Keratinocyte (primary cell): ENCODE results near the gene MARCHF6. TPM values are rescaled to one million over a fixed set of nuclear protein-coding genes. Genes with fewer than 3 reads are reported as not detected.

Experiments used
- DNase-seq: peaks from one replicate; pipeline ENCODE4 v3.0.0-alpha.2; 2011; ENCODE audit warnings: low read depth, missing footprints, low spot score
- FAIRE-seq: peaks from 2 replicates; lab custom pipeline; 2011; peaks lifted over from hg19 to GRCh38; lab: Jason Lieb, UNC
- H2AFZ ChIP-seq: 2 replicates; pipeline ENCODE4 v1.6.0; 2012; ENCODE audit warnings: low read length, control low read depth, inconsistent platforms; ENCODE audit not compliant: control insufficient read depth
- H3K27ac ChIP-seq: 2 replicates; pipeline ENCODE4 v1.5.1; 2011; ENCODE audit warnings: low read length; ENCODE audit not compliant: control insufficient read depth, insufficient read depth
- H3K27me3 ChIP-seq: 3 replicates; pipeline ENCODE4 v1.6.0; 2011; ENCODE audit warnings: low read length; ENCODE audit not compliant: control insufficient read depth, insufficient read depth; ENCODE audit errors: extremely low read depth
- H3K36me3 ChIP-seq, 2 experiments: 2 replicates in 1 of 2; 3 replicates in 1 of 2; pipeline ENCODE4 v1.5.1; 2011; ENCODE audit warnings: low read length in 2 of 2, mild to moderate bottlenecking in 1 of 2; ENCODE audit not compliant: control insufficient read depth in 2 of 2, insufficient read depth in 2 of 2; ENCODE audit errors: extremely low read depth in 1 of 2
- H3K4me1 ChIP-seq: 3 replicates; pipeline ENCODE4 v1.5.1; 2011; ENCODE audit warnings: low read length; ENCODE audit not compliant: control insufficient read depth, insufficient read depth; ENCODE audit errors: extremely low read depth
- H3K4me2 ChIP-seq: 3 replicates; pipeline ENCODE4 v1.6.0; 2011; ENCODE audit warnings: low read depth, low read length; ENCODE audit not compliant: control insufficient read depth, insufficient read depth; ENCODE audit errors: extremely low read depth
- H3K4me3 ChIP-seq, 3 experiments: fragments of 200-600 bp in 1 of 3; sonication (generic) in 1 of 3; 2 replicates in 2 of 3; 3 replicates in 1 of 3; pipeline ENCODE4 v1.5.1; 2011 to 2016; ENCODE audit warnings: low read length in 3 of 3, mild to moderate bottlenecking in 3 of 3, control low read depth in 2 of 3, inconsistent platforms in 1 of 3, low read depth in 1 of 3, mixed read lengths in 1 of 3, mixed run types in 1 of 3, moderate library complexity in 1 of 3; ENCODE audit not compliant: control insufficient read depth in 2 of 3, insufficient read depth in 2 of 3; ENCODE audit errors: extremely low read depth in 1 of 3
- H3K79me2 ChIP-seq: 2 replicates; pipeline ENCODE4 v1.6.0; 2012; ENCODE audit warnings: low read length; ENCODE audit not compliant: control insufficient read depth, insufficient read depth
- H3K9ac ChIP-seq: 3 replicates; pipeline ENCODE4 v1.6.0; 2011; ENCODE audit warnings: low read length; ENCODE audit not compliant: control insufficient read depth, insufficient read depth; ENCODE audit errors: extremely low read depth
- H3K9me1 ChIP-seq: 3 replicates; pipeline ENCODE4 v1.6.0; 2011; ENCODE audit warnings: low read length; ENCODE audit not compliant: control insufficient read depth, insufficient read depth; ENCODE audit errors: extremely low read depth
- H3K9me3 ChIP-seq: 2 replicates; pipeline ENCODE4 v1.5.1; 2012; ENCODE audit warnings: low read depth, low read length; ENCODE audit not compliant: control insufficient read depth
- H4K20me1 ChIP-seq: 3 replicates; pipeline ENCODE4 v1.6.0; 2011; ENCODE audit warnings: low read length; ENCODE audit not compliant: control insufficient read depth, insufficient read depth; ENCODE audit errors: extremely low read depth
- CTCF ChIP-seq, 3 experiments: IDR thresholded peaks in 1 of 3; conservative IDR thresholded peaks in 1 of 3; optimal IDR thresholded peaks in 1 of 3; 2 replicates in 2 of 3; 3 replicates in 1 of 3; pipeline versions ENCODE3 to v1.5.1; 2011; ENCODE audit warnings: low read length in 3 of 3, mild to moderate bottlenecking in 3 of 3, moderate library complexity in 2 of 3, control low read depth in 1 of 3, inconsistent platforms in 1 of 3; ENCODE audit not compliant: insufficient read depth in 2 of 3; ENCODE audit errors: extremely low read depth in 1 of 3
- EZH2 ChIP-seq: IDR thresholded peaks from one replicate; pipeline ENCODE4 v1.6.1; 2012; ENCODE audit warnings: inconsistent platforms, mild to moderate bottlenecking, low read length, moderate library complexity
- dilution Hi-C: fragments of 300-500 bp; cut with MboI; formaldehyde crosslinking; loops from one replicate; pipeline ENCODE4 v1.7.0; 2020; ENCODE audit warnings: low sequenced_read_pairs; ENCODE audit not compliant: extremely low pct_ligation_motif_present
- polyA plus RNA-seq, 5 experiments: library from polyadenylated mRNA; depleted of rRNA in 3 of 5; stranded (reverse) in 3 of 5; stranded (forward) in 1 of 5; unstranded in 1 of 5; fragments of >200 nt; gene quantifications; 1 replicate in 1 of 5; 2 replicates in 3 of 5; 3 replicates in 1 of 5; pipeline versions ENCODE4 v1.2.1 to v1.2.3, GENCODE V29; 2011 to 2012; ENCODE audit warnings: missing spikeins in 2 of 5, low read depth in 1 of 5, low replicate concordance in 1 of 5

The MARCHF6 gene
- polyA plus RNA-seq, 1 donor (not counting 4 experiments of a cell fraction or from before 2014, with no cell fraction given): 196 TPM

DNA sequence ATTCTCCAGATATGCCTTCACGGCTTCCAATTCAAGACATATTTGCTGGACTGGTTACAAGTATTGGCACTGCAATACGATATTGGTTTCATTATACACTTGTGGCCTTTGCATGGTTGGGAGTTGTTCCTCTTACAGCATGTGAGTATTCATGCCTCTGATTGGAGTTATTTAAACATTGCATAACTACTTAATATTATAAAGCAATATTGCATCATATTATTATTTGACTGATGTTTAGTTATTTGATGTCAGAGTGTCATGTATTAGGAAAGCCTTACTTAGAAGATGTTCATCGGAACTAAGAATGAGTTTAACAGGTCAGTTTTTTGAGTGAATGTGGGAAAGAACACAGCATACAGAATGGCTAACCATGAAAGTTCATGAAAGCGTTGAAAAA, 28.3 kb downstream of the MARCHF6 start:
- no peaks in the 10 kb centered on the region for H3K9me1 ChIP-seq
- dilution Hi-C loops: no loop called here
- no peaks in the 10 kb centered on the region for H3K9me3 ChIP-seq
- H3K79me2 ChIP-seq: peaks cover 26% of the 10 kb centered on the region
- no peak for TF ChIP-seq EZH2
- H3K4me3 ChIP-seq: no peak overlapping the region
- H3K27ac ChIP-seq: no peak overlapping the region
- no peak for DNase-seq
- H4K20me1 ChIP-seq: no peaks in the 10 kb centered on the region
- no peak for FAIRE-seq
- H3K36me3 ChIP-seq: peaks cover 6 to 7% of the 10 kb centered on the region in 2 experiments
- H3K4me1 ChIP-seq: no peaks in the 10 kb centered on the region
- H3K4me2 ChIP-seq: no peak overlapping the region
- H3K27me3 ChIP-seq: no peaks in the 10 kb centered on the region
- H3K9ac ChIP-seq: no peak overlapping the region
- H2AFZ ChIP-seq: no peak overlapping the region

DNA sequence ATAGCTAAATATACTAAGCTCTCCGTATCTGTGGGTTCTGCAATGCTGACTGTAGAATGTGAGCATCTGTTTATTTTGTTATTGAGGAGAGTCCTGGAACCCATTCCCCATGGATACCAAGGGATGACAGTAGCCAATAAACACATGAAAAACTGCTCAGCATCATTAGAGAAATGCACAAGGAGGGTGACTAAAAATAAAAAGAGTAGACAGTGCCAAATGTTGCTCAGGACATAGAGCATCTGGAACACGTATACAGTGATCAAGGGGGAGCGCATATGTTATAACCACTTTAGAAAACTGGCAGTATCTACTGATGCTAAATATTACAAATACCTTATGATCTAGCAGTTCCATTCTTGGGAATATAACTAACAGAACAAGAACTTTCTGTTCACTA, 31.0 kb downstream of the MARCHF6 start:
- H3K27me3 ChIP-seq: no peaks in the 10 kb centered on the region
- no peak overlapping the region for H3K9ac ChIP-seq
- FAIRE-seq (no peak), DNase-seq (no peak)
- H3K9me1 ChIP-seq: no peaks in the 10 kb centered on the region
- H3K4me3 ChIP-seq: no peak overlapping the region
- H3K36me3 ChIP-seq: peaks cover 6 to 7% of the 10 kb centered on the region in 2 experiments
- dilution Hi-C loops: no loop called here
- TF ChIP-seq EZH2 (no peak), CTCF (optimal IDR thresholded peaks at IDR 0.05 in 1 of 3, IDR thresholded peaks at IDR 0.05 in 1 of 3, conservative IDR thresholded peaks at IDR 0.05 in 1 of 3; ENCODE audit: extremely low read depth in 1 of 3, insufficient read depth in 2 of 3, low read length in 3 of 3) (no peak)
- no peaks in the 10 kb centered on the region for H3K9me3 ChIP-seq
- H3K4me2 ChIP-seq: no peak overlapping the region
- H4K20me1 ChIP-seq: no peaks in the 10 kb centered on the region
- H2AFZ ChIP-seq: no peak overlapping the region
- H3K79me2 ChIP-seq: peaks cover 9% of the 10 kb centered on the region
- H3K4me1 ChIP-seq: no peaks in the 10 kb centered on the region
- H3K27ac ChIP-seq: no peak overlapping the region

- Histone ChIP-seq H3K79me2 (peaks cover 3% of the 10 kb centered on the region), H3K36me3 (peaks cover 11 to 12% of the 10 kb centered on the region in 2 experiments)
- no peak for DNase-seq
Measured at GRCh38 chr5:10387690-10388089, 34.2 kb downstream of the MARCHF6 start.

More at GRCh38 chr5:10387690-10388089, 34.2 kb downstream of the MARCHF6 start:
- no peaks in the 10 kb centered on the region for H3K9me1 ChIP-seq
- no peak for FAIRE-seq
- no peak overlapping the region for H3K4me3 ChIP-seq
- no peak overlapping the region for H3K27ac ChIP-seq
- no peak for TF ChIP-seq EZH2
- TF ChIP-seq CTCF (optimal IDR thresholded peaks at IDR 0.05 in 1 of 3, IDR thresholded peaks at IDR 0.05 in 1 of 3, conservative IDR thresholded peaks at IDR 0.05 in 1 of 3; ENCODE audit: extremely low read depth in 1 of 3, insufficient read depth in 2 of 3, low read length in 3 of 3): no peak
- H3K9ac ChIP-seq: no peak overlapping the region
- H3K4me1 ChIP-seq: no peaks in the 10 kb centered on the region
- H2AFZ ChIP-seq: no peak overlapping the region
- dilution Hi-C loops: no loop called here
- no peaks in the 10 kb centered on the region for H3K27me3 ChIP-seq
- H3K4me2 ChIP-seq: no peak overlapping the region
- no peaks in the 10 kb centered on the region for H3K9me3 ChIP-seq
- H4K20me1 ChIP-seq: no peaks in the 10 kb centered on the region
